GM19099 (cell line): ENCODE measurements around the gene MGMT.

ENCODE experiments used
- POLR2A ChIP-seq: IDR thresholded peaks from 3 replicates; pipeline ENCODE4 v1.6.1; 2011; ENCODE audit warnings: low read depth; ENCODE audit not compliant: insufficient read length; ENCODE audit errors: extremely low read depth

MGMT gene

GRCh38 chr10:129768437-129769355, 301.7 kb downstream of the MGMT start:
- no peak for TF ChIP-seq POLR2A

GRCh38 chr10:129769381-129770116, 302.5 kb downstream of the MGMT start:
- no peak for TF ChIP-seq POLR2A

GRCh38 chr10:129770286-129770685, 303.2 kb downstream of the MGMT start:
- TF ChIP-seq POLR2A: no peak

- TF ChIP-seq POLR2A: no peak
These were observed 304.0 kb downstream of the MGMT start for GRCh38 chr10:129771024-129771423.

- TF ChIP-seq POLR2A: no peak
These were observed 304.5 kb downstream of the MGMT start for GRCh38 chr10:129771576-129771975.

- TF ChIP-seq POLR2A: no peak
These were observed 305.0 kb downstream of the MGMT start for GRCh38 chr10:129771991-129772431.

GRCh38 chr10:129772468-129773358, 305.7 kb downstream of the MGMT start:
- TF ChIP-seq POLR2A: no peak

GRCh38 chr10:129773359-129773990, 306.4 kb downstream of the MGMT start:
- no peak for TF ChIP-seq POLR2A

GRCh38 chr10:129774082-129774735, 307.2 kb downstream of the MGMT start:
- TF ChIP-seq POLR2A: no peak

GRCh38 chr10:129774736-129775401, 307.8 kb downstream of the MGMT start:
- TF ChIP-seq POLR2A: no peak

GRCh38 chr10:129775681-129776080, 308.6 kb downstream of the MGMT start:
- TF ChIP-seq POLR2A: no peak

- TF ChIP-seq POLR2A: no peak
These were observed 310.6 kb downstream of the MGMT start for GRCh38 chr10:129777687-129778086.

- no peak for TF ChIP-seq POLR2A
These were observed 311.5 kb downstream of the MGMT start for GRCh38 chr10:129778571-129778970.
